Skeletal muscle cell (primary cell): ENCODE measurements around the gene PDE4D.
"Not testable (repeated sequence)": the region's sequence is repeated elsewhere in the genome, so short reads cannot be mapped to it uniquely, and the experiment has no call there.

Experiments
- DNase-seq: peaks from one replicate; pipeline ENCODE4 v3.0.0-alpha.2; 2010; ENCODE audit warnings: low read depth
- H3K4me3 ChIP-seq: 2 replicates; pipeline ENCODE4 v1.5.1; 2011; ENCODE audit warnings: low read depth, mild to moderate bottlenecking, control low read depth, low read length, moderate library complexity

The PDE4D gene

DNA sequence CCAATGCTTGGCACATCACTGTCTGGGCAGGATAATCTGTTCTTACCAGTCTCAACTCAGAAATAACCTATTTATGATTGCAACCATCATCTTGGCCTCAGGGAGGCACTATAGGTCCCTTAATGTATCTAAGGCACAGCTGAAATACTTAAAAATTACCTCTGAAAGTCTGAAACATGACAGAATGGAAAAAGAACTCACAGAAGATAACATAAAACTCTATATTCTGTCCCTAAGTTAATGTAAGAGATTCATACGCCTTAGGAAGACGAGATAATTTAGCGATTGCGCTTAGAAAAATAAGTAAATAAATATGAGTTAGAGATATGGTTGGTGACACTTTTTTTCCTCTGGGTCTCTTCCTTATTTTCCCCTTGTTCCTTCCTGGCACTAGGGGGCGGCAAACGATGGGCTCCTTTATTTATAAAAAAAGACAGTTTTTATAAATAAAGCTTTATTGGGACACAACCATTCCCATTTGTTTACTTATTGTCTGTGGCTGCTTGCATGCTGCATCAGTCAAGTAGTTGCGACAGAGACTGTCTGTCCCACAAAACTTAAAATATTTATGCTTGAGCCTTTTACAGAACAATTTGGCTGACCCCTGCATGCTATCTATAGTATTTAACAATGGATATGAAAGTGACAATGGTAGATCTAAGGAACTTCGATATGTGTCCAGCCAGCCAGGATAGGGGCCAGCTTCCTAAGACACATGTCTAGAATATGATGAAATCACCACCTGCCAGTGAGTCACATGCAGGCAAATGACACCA is 79.6 kb downstream of the PDE4D start:
- DNase-seq: no peak
- no peak overlapping the region for H3K4me3 ChIP-seq

DNA sequence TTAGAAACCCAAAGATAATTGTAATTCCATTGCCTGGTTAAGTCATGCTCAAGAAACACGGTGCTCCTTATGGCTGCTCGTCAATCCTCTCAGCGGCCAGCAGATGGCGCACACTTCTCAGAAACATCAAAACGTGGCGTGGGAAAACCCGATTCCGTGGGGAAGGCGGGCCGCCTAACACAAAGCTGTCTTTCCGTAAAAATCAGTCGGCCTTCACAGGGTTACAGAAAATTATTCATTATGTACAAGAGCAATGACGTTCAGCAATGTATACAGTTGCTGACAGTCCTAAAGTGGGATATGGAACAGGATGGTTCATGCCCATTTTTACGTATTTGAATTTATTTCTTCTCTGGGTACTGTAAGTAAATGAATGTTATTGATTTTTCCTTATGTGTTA is 83.5 kb downstream of the PDE4D start:
- DNase-seq: no peak
- no peak overlapping the region for H3K4me3 ChIP-seq

DNA sequence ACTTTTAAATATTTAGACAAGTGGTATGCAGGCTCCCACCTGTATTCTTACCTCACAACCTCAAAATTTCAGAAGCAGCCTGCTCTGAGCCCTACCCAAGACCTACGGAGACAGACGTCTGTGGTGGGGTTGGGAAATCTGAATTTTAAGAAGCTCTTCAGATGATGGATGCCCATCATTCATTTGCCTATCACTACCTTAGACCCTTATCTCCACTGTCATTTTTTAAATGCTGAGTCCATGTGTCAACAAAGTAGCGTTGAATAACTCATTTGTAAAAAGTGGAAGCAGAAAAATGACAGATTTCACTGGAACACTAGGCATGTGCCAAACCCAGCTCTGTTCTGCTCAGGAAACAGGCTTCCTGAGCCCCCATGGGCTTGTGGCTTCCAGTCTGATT is 85.7 kb downstream of the PDE4D start:
- no peak overlapping the region for H3K4me3 ChIP-seq
- DNase-seq: no peak

DNA sequence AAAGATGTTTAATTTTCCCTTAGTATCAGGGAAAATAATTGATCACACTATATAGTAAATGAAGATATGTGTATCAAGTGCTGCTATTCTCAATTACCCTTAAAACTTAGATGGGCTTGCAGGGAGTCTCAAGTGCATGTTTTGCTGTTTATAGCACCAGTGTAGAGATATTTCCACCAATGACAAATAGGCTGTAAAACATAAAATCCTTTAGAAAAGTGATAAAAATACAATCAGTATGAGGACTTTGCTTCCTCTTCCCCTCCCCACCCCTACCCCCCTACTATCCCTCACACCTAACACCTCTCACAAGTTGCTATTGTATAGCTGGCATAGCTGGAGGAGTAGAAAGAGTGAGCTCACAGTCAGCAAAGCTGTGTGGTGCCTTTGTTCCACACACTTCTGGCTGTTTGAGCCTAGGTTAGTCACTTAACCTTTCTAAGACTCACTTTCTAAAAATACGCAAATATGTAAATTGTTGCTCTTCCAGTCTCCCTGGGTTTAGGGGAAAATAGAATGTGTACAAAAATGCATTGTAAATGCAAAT is 93.1 kb downstream of the PDE4D start:
- DNase-seq: no peak
- no peak overlapping the region for H3K4me3 ChIP-seq

DNA sequence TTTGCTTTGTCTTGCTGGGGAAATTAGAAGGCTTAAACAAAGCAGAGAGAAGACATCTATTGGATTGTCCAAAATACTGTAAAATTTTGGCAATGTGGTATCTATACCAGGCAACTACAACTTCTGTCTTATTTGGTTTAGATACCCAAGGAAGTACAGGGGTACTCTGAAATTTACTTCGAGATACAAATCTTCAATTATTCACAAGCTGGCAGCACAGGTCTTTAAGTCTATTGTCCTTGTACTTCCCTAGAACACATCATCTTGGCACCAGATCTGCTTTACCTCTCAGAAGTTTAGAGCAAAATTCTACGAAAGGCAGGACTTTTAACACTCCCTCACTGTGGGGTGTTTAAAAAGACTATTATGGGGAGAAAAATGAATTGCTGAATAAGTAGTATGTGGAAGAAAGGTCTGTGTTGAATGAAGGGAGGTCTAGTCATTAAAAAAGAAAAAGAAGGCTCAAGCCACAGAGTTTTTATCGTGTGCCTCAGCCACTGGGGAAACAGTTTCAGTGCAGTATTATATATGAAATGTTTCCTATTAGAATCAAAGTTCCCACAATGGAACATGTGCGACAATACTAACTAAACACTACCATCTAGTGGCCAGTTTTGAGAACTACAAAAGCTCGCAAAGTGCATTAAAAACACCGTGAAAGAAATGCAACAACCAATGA is 93.7 kb downstream of the PDE4D start:
- no peak for DNase-seq
- H3K4me3 ChIP-seq: no peak overlapping the region

DNA sequence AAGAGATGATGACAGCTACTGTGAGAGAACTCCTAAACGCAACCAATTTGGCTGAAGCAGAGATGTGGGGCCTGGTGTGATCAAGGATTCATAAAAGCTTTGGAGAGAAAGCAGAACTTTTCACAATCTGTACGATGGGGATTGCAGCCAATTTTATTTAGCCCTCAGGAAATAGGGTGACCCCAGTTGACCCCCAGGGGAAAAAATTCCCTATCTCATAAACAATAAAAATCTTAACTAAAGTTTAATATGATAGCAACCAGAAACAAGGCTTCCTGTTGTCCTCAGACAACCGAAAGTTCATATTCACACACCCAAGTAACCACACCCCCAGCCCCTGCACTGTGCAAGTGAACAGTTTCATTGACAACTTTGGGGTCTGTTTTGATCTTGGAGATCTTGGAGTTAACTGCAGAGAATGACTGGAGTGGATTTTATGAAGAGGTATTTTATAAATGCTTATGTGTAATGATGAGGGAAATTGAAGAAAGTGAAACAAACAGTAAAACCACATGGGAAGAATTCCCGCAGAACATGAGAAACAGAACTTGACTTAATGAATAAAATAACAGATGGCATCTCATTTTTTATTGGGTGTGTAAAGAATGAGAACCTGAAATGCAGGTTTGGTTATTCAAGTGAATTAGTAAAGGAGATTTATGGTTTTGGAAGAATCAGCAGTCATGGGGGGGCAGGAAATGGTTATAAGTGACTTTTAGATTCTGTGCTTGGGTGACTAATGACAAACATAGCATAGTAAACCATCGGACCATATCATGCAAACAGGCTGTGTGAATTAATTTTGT is 94.5 kb downstream of the PDE4D start:
- no peak for DNase-seq
- no peak overlapping the region for H3K4me3 ChIP-seq

DNA sequence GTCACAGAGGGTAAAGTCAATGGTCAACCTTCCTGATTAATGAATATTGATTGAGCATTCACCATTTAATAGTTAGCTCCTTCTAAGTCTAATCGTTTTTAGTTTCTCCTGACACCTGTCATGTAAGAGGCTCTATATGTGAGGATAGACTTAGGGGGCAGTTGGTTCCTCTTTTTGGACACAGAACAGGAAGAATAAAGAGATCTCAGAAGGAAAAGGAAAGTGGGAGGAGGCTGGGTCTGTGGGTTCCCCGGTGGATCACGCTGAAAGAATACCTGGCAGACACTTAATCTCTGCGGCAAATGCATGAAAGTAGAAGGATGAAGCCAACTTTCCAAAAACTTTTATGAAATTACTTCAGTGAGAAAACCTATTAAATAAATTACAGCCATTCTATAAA is 98.4 kb downstream of the PDE4D start:
- DNase-seq: no peak
- H3K4me3 ChIP-seq: no peak overlapping the region

DNA sequence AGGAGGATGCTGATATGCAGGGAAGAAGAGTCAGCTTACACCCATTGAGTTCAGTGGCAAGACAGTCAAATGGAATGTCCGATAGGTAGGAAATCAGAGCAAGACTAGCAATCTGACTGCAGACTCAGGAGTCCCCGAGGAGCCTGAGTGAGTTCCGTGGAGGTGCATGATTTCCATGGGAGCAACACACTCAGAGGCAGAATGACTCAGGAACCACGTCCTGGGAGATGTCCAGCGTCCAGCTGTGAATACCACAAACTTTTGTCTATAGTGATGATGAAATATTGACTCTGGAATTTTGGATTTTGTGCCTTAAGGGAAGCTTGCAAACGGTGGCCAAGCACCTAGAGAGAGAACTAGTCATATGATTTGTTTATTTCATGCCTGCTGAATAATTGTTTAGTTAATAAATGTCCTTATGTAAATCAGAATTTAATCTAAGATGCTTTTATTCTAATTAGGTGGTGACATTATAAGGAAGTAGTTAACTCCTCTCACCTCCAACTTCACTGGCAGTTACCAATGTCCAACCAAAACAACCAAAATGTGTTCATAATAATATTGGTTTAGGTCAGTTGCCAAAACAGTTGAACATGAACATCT is 100.4 kb downstream of the PDE4D start:
- H3K4me3 ChIP-seq: no peak overlapping the region
- peak; percentile 97 for DNase-seq

DNA sequence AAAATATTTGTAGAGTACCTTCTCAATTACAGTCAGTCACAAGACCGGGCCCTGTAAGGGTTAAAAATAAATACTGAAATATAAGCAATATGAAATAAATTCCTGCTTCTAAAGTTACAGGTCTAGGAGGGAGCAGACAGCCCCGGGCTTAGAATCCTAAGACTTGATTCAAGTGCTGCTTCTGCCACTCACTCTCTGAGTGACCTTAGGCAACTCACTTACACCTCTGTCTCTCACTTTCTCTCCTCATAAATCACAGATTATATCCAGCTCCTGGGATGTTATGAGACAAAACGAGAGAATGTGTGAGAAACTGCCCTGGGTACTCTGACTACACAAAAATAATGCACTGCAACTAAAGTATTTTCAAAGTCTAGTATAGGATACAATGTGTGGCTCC is 101.9 kb downstream of the PDE4D start:
- DNase-seq: no peak
- H3K4me3 ChIP-seq: no peak overlapping the region

DNA sequence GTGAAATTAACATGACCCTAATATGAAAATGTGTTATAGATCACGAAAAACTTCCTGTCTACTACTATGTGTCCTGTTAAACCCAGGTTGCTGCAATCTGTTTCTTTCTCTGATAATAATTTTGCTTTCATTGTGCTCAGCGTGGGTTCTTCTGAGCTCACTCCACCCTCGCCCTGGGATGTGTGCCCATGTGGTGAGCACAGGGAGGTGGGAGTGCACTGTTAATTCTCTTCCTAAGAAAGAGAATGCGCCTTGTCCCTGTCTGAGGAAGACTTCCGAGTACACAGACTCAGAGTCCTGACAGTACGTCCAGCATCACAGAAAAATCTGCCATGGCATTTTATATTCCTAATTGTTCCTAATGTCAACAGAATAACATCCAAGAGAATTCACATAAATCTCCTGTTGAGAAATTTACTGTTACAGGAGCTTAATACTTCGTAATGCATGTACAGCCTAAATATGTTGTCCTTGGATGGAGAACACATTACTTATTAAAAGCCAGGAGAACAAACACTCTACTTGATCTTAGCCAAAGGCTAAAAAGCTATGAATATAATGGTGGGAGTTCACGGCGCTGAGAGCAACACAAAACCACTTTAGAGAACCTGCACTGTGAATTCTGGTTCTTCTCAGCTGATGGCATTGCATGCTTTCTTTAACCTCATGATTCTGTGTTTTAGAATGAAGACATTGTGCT is 102.6 kb downstream of the PDE4D start:
- no peak overlapping the region for H3K4me3 ChIP-seq
- no peak for DNase-seq

DNA sequence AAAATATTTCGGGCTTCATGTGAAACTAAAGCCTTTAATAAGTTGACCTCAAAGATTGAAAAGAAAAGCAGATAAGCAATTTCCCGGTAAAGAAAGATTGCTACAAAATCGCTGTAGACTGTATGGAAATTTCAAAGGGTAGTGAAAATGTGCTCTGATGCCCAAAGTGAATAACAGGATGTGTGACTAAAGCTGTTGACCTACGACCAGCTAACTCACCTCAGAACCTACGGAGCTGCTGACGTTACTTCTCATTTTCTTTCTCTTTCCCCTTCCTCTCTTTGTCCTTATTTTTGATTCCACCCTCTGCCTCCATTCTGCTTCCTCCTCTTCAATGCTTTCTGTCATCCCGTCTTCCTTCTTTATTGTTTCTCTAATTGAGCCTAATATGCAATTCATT is 103.2 kb downstream of the PDE4D start:
- DNase-seq: no peak
- H3K4me3 ChIP-seq: no peak overlapping the region

DNA sequence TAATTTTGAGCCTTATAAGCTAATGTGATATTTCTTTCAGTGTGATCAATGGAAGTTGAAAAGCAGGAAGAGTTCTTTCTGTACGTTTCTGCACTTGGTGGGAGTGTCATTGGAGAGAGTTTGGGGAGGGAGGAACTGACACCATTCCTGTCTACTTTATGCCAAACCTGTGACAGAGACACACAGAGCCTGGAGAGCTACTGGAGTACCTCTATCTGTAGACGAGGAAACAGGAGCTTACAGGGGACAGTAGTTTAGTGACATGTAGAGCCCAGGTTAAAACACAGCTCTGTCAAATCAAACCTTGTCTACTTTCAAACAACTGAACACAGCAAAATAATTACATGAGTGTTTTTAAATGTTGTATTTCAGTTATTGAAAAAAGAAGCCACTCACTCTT is 103.6 kb downstream of the PDE4D start:
- no peak overlapping the region for H3K4me3 ChIP-seq
- no peak for DNase-seq

DNA sequence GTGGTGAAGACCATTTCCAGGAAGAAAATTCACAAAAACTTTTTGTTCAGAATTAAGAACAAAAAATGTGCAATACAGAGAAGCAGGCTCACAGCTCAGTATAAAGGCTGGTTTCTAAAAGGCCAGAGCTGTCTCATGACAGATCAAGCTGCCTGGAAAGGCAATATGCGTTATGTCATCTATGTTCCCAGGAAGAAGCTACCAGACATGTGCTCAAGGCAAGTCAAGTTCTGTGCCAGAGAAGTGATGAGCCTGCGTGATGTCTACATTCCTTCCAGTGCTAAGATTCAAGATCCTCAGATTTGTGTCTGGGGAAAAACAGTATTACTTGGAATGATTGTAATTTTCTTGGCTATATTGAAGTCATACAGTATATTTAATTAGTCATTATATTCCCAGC is 104.3 kb downstream of the PDE4D start:
- peak; percentile 84 for DNase-seq

DNA sequence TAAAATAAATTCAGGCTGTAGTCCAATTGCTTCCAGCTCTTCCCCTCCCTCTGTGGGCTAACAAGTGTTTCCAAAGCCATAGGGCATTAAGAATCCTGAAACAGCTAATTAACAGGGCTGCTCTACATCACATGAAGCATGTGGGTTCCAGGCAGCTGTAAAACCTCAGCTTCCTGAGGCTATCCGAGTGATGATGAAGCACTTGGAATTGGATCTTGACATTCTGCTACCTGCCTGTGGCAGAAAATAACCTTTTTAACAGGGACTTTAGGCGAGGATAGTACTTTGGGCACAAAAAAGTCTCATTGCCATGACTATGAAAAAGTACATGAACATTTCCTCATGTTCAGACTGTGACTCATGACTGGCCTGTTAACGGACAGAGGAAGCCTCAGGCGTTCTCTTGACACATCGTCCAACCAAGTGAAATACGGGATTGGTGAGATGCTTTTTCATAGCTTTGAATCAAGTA is 107.2 kb downstream of the PDE4D start:
- H3K4me3 ChIP-seq: no peak overlapping the region
- DNase-seq: peak; percentile 81

More for the DNA sequence above, 104.3 kb downstream of the PDE4D start:
- no peak overlapping the region for H3K4me3 ChIP-seq

DNA sequence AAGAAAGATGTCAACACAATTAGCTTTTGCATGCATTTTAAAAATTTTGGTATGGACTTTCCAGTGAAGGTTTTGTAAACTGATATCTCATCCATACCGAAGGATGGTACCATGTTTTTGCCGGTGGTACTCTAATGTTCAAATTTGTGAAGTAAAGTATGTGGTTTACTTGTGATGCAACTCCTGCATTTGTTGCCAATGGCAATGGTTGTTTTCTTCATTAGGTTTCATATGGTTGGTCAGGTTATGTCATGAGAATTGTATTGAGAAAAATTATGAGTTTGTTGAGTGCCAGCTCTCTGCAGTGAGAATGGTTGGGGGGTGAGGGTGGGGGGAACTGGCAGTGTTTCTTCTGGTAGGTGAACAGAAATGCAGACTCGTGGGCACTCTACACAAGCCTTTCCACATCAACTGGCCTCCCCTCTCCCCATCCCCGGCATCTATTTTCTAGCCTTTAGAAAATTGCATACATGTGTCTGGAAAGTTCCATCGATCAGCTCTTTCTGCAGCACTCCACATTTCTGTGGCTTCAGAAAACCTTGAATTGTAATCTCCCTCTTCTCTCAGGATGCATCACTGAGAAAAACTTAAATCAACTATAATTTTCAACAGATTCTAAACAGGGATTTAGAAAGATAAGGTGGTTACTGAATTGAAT is 107.7 kb downstream of the PDE4D start:
- no peak for DNase-seq
- H3K4me3 ChIP-seq: no peak overlapping the region

DNA sequence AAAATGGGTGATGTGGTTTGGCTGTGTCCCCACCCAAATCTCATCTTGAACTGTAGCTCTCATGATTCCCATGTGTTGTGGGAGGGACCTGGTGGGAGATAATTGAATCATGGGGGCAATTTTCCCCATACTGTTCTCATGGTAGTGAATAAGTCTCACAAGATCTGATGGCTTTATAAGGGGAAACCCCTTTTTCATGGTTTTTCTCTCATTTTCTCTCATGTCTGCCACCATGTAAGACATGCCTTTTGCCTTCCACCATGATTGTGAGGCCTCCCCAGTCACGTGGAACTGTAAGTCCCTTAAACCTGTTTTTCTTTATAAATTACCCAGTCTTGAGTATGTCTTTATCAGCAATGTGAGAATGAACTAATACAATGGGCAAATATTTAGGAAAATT is 108.8 kb downstream of the PDE4D start:
- not testable (repeated sequence) for DNase-seq, H3K4me3 ChIP-seq

DNA sequence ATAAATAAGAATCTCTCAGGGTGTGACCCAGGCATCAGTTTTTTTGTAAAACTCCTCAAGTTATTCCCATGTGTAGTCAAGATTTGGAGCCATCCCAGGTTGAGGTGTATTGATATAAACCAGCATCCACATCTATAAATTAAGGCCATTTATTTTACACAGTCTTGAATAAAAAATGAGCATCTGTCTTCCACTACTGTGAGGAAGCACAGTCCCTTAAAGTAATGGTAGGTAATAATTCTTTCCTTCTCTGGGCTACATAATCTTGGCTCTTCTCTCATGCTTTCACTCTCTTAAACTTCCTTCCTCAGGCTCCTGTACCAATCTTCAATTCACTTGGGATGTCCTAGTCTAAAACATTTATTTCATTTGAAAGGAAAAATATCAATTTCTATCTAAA is 110.3 kb downstream of the PDE4D start:
- H3K4me3 ChIP-seq: no peak overlapping the region
- no peak for DNase-seq

DNA sequence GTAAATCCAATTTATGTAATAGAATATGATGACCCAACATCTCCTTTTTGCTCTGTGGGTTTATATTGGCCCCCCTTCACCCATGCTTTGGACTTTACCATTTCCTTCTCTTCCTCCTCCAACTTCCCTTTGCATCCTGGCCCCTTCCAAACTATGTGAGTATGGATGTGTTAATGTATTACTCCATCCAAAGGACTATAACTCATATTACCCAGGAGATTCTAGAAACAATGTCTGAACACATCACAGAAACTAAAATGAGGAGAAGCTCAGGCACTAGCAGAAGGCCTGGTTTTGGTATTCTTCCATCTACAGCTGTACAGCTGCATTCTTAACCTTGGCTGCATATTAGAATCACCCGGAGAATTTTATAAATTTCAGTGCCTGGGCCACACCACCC is 110.7 kb downstream of the PDE4D start:
- no peak for DNase-seq
- no peak overlapping the region for H3K4me3 ChIP-seq

DNA sequence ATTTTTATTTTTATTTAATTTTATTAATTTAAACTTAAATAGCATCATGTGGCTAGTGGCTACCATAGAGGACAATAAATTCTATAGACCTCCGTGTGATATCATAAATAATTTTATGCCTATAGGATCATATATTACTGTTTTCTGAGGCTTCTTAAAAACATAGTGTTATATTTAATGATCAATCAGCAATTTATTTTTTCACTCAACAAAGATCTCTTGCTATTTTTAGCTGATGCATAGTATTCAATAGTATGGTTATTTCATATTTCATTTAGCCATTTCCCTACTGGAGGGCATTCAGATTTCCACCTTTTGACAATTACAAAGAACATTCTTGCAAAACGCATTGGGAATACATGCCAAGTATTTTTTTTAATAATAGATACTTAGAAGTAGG is 114.1 kb downstream of the PDE4D start:
- DNase-seq: no peak
- no peak overlapping the region for H3K4me3 ChIP-seq
